NB4 (cell line): ENCODE data around the gene FBXL12.

Experiments
- MYC ChIP-seq: IDR thresholded peaks from 2 replicates; pipeline ENCODE4 v1.6.1; 2011; ENCODE audit warnings: low read depth, low read length
- TF ChIP-seq, protein P1 (sequence below): IDR thresholded peaks from one replicate; pipeline ENCODE4 v1.5.1; 2012; ENCODE audit warnings: low read depth, low read length
- TF ChIP-seq, protein P2 (sequence below): IDR thresholded peaks from 2 replicates; pipeline ENCODE4 v1.6.1; 2011; ENCODE audit warnings: low read depth, low read length

DNA sequence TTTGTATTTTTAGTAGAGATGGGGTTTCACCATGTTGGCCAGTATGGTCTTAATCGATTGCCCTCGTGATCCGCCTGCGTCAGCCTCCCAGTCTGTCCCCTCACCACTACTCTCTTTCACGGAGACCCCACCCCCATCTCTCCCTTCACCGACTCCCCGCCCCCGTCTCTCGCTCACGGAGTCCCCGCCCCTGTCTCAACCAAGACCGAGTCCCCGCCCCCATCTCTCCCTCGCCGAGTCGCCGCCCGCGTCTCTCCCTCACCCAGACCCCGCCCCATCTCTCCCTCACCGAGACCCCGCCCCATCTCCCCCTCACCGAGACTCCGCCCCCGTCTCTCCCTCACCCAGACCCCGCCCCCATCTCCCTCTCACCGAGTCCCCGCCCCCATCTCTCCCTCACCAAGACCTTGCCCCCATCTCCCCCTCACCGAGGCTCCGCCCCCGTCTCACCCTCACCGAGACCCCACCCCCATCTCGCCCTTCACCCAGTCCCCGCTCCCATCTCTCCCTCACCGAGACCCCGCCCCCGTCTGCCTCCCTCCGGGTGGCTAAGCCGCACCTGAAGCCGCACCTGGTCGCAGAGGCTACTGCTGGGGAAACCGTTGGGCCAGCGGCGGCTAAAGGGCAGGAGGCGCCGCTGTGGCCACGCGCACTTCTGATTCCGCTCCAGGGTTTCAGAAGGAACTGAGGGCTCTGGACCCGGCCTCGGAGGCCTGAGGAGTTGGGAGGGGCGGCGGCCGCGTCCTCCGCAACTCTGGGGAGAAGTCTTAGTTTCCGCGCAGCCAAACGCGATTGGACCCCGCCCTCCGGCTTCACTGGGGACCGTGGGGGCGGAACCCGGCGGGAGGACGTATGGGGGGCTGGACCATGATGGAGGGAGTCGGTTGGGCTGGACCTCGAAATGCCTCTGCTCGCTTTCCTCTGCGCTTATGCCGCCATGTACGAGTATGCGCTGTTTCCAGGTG is 33.2 kb downstream of the FBXL12 start:
- TF ChIP-seq, protein P1, sequence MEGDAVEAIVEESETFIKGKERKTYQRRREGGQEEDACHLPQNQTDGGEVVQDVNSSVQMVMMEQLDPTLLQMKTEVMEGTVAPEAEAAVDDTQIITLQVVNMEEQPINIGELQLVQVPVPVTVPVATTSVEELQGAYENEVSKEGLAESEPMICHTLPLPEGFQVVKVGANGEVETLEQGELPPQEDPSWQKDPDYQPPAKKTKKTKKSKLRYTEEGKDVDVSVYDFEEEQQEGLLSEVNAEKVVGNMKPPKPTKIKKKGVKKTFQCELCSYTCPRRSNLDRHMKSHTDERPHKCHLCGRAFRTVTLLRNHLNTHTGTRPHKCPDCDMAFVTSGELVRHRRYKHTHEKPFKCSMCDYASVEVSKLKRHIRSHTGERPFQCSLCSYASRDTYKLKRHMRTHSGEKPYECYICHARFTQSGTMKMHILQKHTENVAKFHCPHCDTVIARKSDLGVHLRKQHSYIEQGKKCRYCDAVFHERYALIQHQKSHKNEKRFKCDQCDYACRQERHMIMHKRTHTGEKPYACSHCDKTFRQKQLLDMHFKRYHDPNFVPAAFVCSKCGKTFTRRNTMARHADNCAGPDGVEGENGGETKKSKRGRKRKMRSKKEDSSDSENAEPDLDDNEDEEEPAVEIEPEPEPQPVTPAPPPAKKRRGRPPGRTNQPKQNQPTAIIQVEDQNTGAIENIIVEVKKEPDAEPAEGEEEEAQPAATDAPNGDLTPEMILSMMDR: no peak
- TF ChIP-seq, protein P2, sequence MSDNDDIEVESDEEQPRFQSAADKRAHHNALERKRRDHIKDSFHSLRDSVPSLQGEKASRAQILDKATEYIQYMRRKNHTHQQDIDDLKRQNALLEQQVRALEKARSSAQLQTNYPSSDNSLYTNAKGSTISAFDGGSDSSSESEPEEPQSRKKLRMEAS: no peak
- TF ChIP-seq MYC: no peak
